H1 (cell line): Measurements from ENCODE around the gene RUNX1. TPM values are rescaled to one million over a fixed set of nuclear protein-coding genes. Genes with fewer than 3 reads are reported as not detected.

Experiments
- CTCF ChIA-PET: fragments of 300-600 bp; sonication (Branson Sonifier 250); formaldehyde crosslinking; loops from one replicate; lab custom pipeline; 2021; ENCODE audit not compliant: partially characterized antibody; lab: Charles Lee
- POLR2A ChIA-PET: fragments of 300-600 bp; sonication (Branson Sonifier 250); formaldehyde crosslinking; loops from one replicate; lab custom pipeline; 2021; ENCODE audit warnings: inconsistent platforms; ENCODE audit not compliant: partially characterized antibody; lab: Charles Lee
- DNase-seq, 2 experiments: peaks; one replicate each; pipeline versions ENCODE4 v3.0.0 to v3.0.0-alpha.2; 2010 to 2022; ENCODE audit warnings: low spot score in 2 of 2, low read depth in 1 of 2, mixed read lengths in 1 of 2
- FAIRE-seq: peaks from 2 replicates; lab custom pipeline; 2011; peaks lifted over from hg19 to GRCh38; lab: Jason Lieb, UNC
- H2AFZ ChIP-seq: 2 replicates; pipeline ENCODE4 v1.8.1; 2012; ENCODE audit warnings: low read length, inconsistent platforms
- H2AK5ac ChIP-seq: 2 replicates; pipeline ENCODE4 v1.6.1; 2013; ENCODE audit warnings: low read depth, low read length
- H2BK120ac ChIP-seq: replicated peaks from 2 replicates; pipeline ENCODE3; 2013; ENCODE audit warnings: low read depth, low read length, inconsistent platforms
- H2BK12ac ChIP-seq: 2 replicates; pipeline ENCODE4 v1.6.1; 2013; ENCODE audit warnings: low read depth, low read length
- H2BK15ac ChIP-seq: 2 replicates; pipeline ENCODE4 v1.6.1; 2013; ENCODE audit warnings: low read length
- H2BK20ac ChIP-seq: 2 replicates; pipeline ENCODE4 v1.6.1; 2013; ENCODE audit warnings: low read length
- H2BK5ac ChIP-seq: 2 replicates; pipeline ENCODE4 v1.6.1; 2013; ENCODE audit warnings: low read depth, low read length
- H3K14ac ChIP-seq: 2 replicates; pipeline ENCODE4 v1.6.1; 2013; ENCODE audit warnings: inconsistent platforms; ENCODE audit not compliant: insufficient read length
- H3K18ac ChIP-seq: 2 replicates; pipeline ENCODE4 v1.6.1; 2013; ENCODE audit warnings: low read length; ENCODE audit errors: extremely low read depth
- H3K23ac ChIP-seq: 2 replicates; pipeline ENCODE4 v1.6.1; 2013; ENCODE audit warnings: inconsistent platforms; ENCODE audit not compliant: insufficient read length
- H3K23me2 ChIP-seq: 2 replicates; pipeline ENCODE4 v1.6.1; 2013; ENCODE audit warnings: low read depth, low read length
- H3K27ac ChIP-seq: 2 replicates; pipeline ENCODE4 v1.6.1; 2011; ENCODE audit warnings: low read depth, low read length, inconsistent platforms
- H3K27me3 ChIP-seq, 4 experiments: replicated peaks in 1 of 4; 1 replicate in 1 of 4; 2 replicates in 3 of 4; pipeline versions ENCODE4 v1.6.1 to v1.8.1; 2011 to 2013; ENCODE audit warnings: low read length in 3 of 4, mild to moderate bottlenecking in 3 of 4, inconsistent platforms in 2 of 4, mixed read lengths in 2 of 4, moderate library complexity in 1 of 4; ENCODE audit not compliant: control insufficient read depth in 3 of 4, insufficient read depth in 3 of 4; ENCODE audit errors: extremely low read depth in 1 of 4
- H3K36me3 ChIP-seq, 4 experiments: 2 replicates each; pipeline versions ENCODE4 v1.6.1 to v1.8.1; 2011 to 2013; ENCODE audit warnings: mild to moderate bottlenecking in 4 of 4, low read length in 3 of 4, moderate library complexity in 2 of 4, control low read depth in 1 of 4, inconsistent platforms in 1 of 4; ENCODE audit not compliant: insufficient read depth in 4 of 4, control insufficient read depth in 2 of 4
- H3K4ac ChIP-seq: replicated peaks from 2 replicates; pipeline ENCODE3; 2013; ENCODE audit warnings: low read length, low read depth, mixed read lengths, inconsistent platforms; ENCODE audit not compliant: insufficient read length
- H3K4me1 ChIP-seq, 4 experiments: replicated peaks in 1 of 4; 1 replicate in 1 of 4; 2 replicates in 3 of 4; pipeline versions ENCODE4 v1.6.1 to v1.8.1; 2011 to 2013; ENCODE audit warnings: low read length in 3 of 4, inconsistent platforms in 2 of 4, mixed read lengths in 1 of 4; ENCODE audit not compliant: insufficient read depth in 4 of 4, control insufficient read depth in 3 of 4
- H3K4me2 ChIP-seq, 2 experiments: 2 replicates each; pipeline versions ENCODE4 v1.6.1 to v1.8.1; 2011 to 2013; ENCODE audit warnings: low read depth in 2 of 2, low read length in 2 of 2, control low read depth in 1 of 2, inconsistent platforms in 1 of 2, mild to moderate bottlenecking in 1 of 2; ENCODE audit not compliant: insufficient read depth in 1 of 2
- H3K4me3 ChIP-seq, 4 experiments: fragments of 200-600, 300-600 bp in 1 of 4; sonication (generic), shearing (Covaris generic), sonication (Bioruptor Twin) in 1 of 4; 2 replicates each; pipeline versions ENCODE4 v1.5.1 to v1.8.1; 2011 to 2016; ENCODE audit warnings: low read length in 4 of 4, low read depth in 3 of 4, control low read depth in 2 of 4, inconsistent platforms in 2 of 4, mild to moderate bottlenecking in 2 of 4, mixed read lengths in 1 of 4, moderate library complexity in 1 of 4; ENCODE audit not compliant: insufficient read depth in 2 of 4; ENCODE audit errors: extremely low read depth in 1 of 4
- H3K56ac ChIP-seq: replicated peaks from 2 replicates; pipeline ENCODE3; 2013; ENCODE audit warnings: low read depth, mild to moderate bottlenecking, mixed read lengths, low read length, inconsistent platforms; ENCODE audit not compliant: insufficient read length
- H3K79me1 ChIP-seq: 2 replicates; pipeline ENCODE4 v1.6.1; 2013; ENCODE audit warnings: low read depth, low read length, control low read depth
- H3K79me2 ChIP-seq, 2 experiments: 2 replicates each; pipeline versions ENCODE4 v1.6.1 to v1.8.1; 2012 to 2013; ENCODE audit warnings: low read length in 2 of 2, mild to moderate bottlenecking in 2 of 2, inconsistent platforms in 1 of 2; ENCODE audit not compliant: insufficient read depth in 2 of 2, control insufficient read depth in 1 of 2
- H3K9ac ChIP-seq, 4 experiments: replicated peaks in 1 of 4; 1 replicate in 1 of 4; 2 replicates in 3 of 4; pipeline versions ENCODE4 v1.6.1 to v1.8.1; 2011 to 2013; ENCODE audit warnings: low read depth in 3 of 4, low read length in 3 of 4, control low read depth in 2 of 4, mild to moderate bottlenecking in 2 of 4, moderate library complexity in 2 of 4, inconsistent platforms in 1 of 4; ENCODE audit errors: extremely low read depth in 1 of 4
- H3K9me3 ChIP-seq, 2 experiments: 2 replicates each; pipeline versions ENCODE4 v1.6.1 to v1.8.1; 2012 to 2013; ENCODE audit warnings: mild to moderate bottlenecking in 2 of 2, moderate library complexity in 2 of 2, control low read depth in 1 of 2, inconsistent platforms in 1 of 2, low read depth in 1 of 2, low read length in 1 of 2, mixed read lengths in 1 of 2; ENCODE audit not compliant: insufficient read depth in 2 of 2
- H4K20me1 ChIP-seq, 2 experiments: replicated peaks in 1 of 2; 2 replicates each; pipeline versions ENCODE3 to v1.8.1; 2011 to 2013; ENCODE audit warnings: inconsistent platforms in 2 of 2, low read length in 2 of 2, mild to moderate bottlenecking in 1 of 2; ENCODE audit not compliant: insufficient read depth in 2 of 2, control insufficient read depth in 1 of 2
- H4K5ac ChIP-seq: 2 replicates; pipeline ENCODE4 v1.6.1; 2013; ENCODE audit warnings: low read length, low read depth, mixed read lengths, inconsistent platforms; ENCODE audit not compliant: insufficient read length
- H4K8ac ChIP-seq: 2 replicates; pipeline ENCODE4 v1.8.0; 2013; ENCODE audit warnings: mild to moderate bottlenecking, moderate library complexity, low read length, inconsistent platforms; ENCODE audit not compliant: insufficient read depth; ENCODE audit errors: extremely low read depth
- H4K91ac ChIP-seq: replicated peaks from 2 replicates; pipeline ENCODE3; 2013; ENCODE audit warnings: low read length, mixed read lengths, inconsistent platforms; ENCODE audit not compliant: insufficient read length
- BRCA1 ChIP-seq: IDR thresholded peaks from 2 replicates; pipeline ENCODE4 v1.6.1; 2012; ENCODE audit warnings: low read depth, low read length, improper control_type of control experiment
- CHD1 ChIP-seq: IDR thresholded peaks from 2 replicates; pipeline ENCODE4 v1.6.1; 2012; ENCODE audit warnings: low read depth, low read length, improper control_type of control experiment
- CTBP2 ChIP-seq: IDR thresholded peaks from 2 replicates; pipeline ENCODE4 v1.7.0; 2011; ENCODE audit warnings: borderline replicate concordance, mild to moderate bottlenecking, moderate library complexity, mixed read lengths, low read length; ENCODE audit not compliant: insufficient read depth, insufficient read length
- KDM4A ChIP-seq: IDR thresholded peaks from one replicate; pipeline ENCODE4 v1.7.1; 2012; ENCODE audit warnings: low read depth, mild to moderate bottlenecking, moderate library complexity, low read length, inconsistent platforms; ENCODE audit not compliant: severe bottlenecking
- RBBP5 ChIP-seq: IDR thresholded peaks from 2 replicates; pipeline ENCODE4 v1.7.1; 2012; ENCODE audit warnings: low read depth, mild to moderate bottlenecking, inconsistent platforms, low read length, moderate library complexity, borderline replicate concordance
- RNF2 ChIP-seq: fragments of 200-900, 300-1000 bp; sonication (generic); IDR thresholded peaks from 2 replicates; pipeline ENCODE4 v1.7.1; 2016; ENCODE audit warnings: borderline replicate concordance, low read depth, mild to moderate bottlenecking, antibody characterized with exemption, low read length; ENCODE audit not compliant: poor library complexity, severe bottlenecking; ENCODE audit errors: missing control alignments
- SIN3A ChIP-seq, 2 experiments: IDR thresholded peaks in 1 of 2; conservative IDR thresholded peaks in 1 of 2; 2 replicates each; pipeline ENCODE4 v1.6.1; 2011 to 2012; ENCODE audit warnings: low read length in 2 of 2, improper control_type of control experiment in 1 of 2, low read depth in 1 of 2, mild to moderate bottlenecking in 1 of 2
- TCF12 ChIP-seq: IDR thresholded peaks from 2 replicates; pipeline ENCODE4 v1.6.1; 2011; ENCODE audit warnings: low read depth, mild to moderate bottlenecking, low read length
- WGBS, 2 experiments: shearing (Covaris generic) in 1 of 2; methylation state at CpG; one replicate each; pipeline versions ENCODE4 v1.1.6 to v1.1.7; 2013 to 2015; ENCODE audit warnings: low lambda C conversion rate in 2 of 2, mixed read lengths in 2 of 2, inconsistent platforms in 1 of 2, low coverage in 1 of 2, missing lambda C conversion rate in 1 of 2; ENCODE audit not compliant: insufficient replicate concordance in 2 of 2, insufficient coverage in 1 of 2, insufficient read length in 1 of 2; ENCODE audit errors: extremely low coverage in 1 of 2, missing lambda C conversion rate in 1 of 2; 5-methylcytosine and 5-hydroxymethylcytosine counted together
- polyA plus RNA-seq, 7 experiments: library from polyadenylated mRNA; depleted of rRNA in 3 of 7; stranded (reverse) in 5 of 7; unstranded in 2 of 7; fragments of >200 nt in 5 of 7; fragments of 200-250 nt in 2 of 7; gene quantifications; 1 replicate in 5 of 7; 2 replicates in 1 of 7; 4 replicates in 1 of 7; pipeline versions ENCODE4 v1.2.1 to v1.2.3, GENCODE V29; 2011 to 2013; ENCODE audit warnings: missing spikeins in 2 of 7, mixed read lengths in 2 of 7
- total RNA-seq: library from RNA; stranded (reverse); fragmentation: NEBNext Ultra II Directional; extraction: Animal tissue kit (Norgen Biotek cat#: 25700); gene quantifications from 2 replicates; pipeline ENCODE4 v1.2.1, GENCODE V29; 2021
- TF ChIP-seq, protein P1 (sequence below): IDR thresholded peaks from 2 replicates; pipeline ENCODE4 v1.6.1; 2012; ENCODE audit warnings: inconsistent platforms

Gene RUNX1
- total and polyA plus RNA-seq, 2 of the 8 experiments (the other 6 are each of a cell fraction or from before 2014, with no cell fraction given), result 0.20 to 0.60 TPM

GRCh38 chr21:34889676-34890469 lies 159.2 kb downstream of the RUNX1 start:
- Histone ChIP-seq H3K9me3 (no peaks in the 10 kb centered on the region), H2BK5ac (no peak overlapping the region), H4K8ac (peak overlapping the region; percentile 83; the same call in 1 of the 2 replicates), H3K14ac (no peak overlapping the region), H3K56ac (no peak overlapping the region), H3K23ac (no peak overlapping the region), H2AFZ (no peak overlapping the region), H3K27me3 (peaks cover 34 to 79% (median 64%) of the 10 kb centered on the region in 4 experiments), H2BK20ac (no peak overlapping the region), H4K20me1 (peaks cover 2 to 21% of the 10 kb centered on the region in 2 experiments), H3K4me3 (peak overlapping the region; percentile 43 to 73 (median 56)), H3K79me1 (no peaks in the 10 kb centered on the region), H3K4me1 (peaks cover 3 to 15% (median 9%) of the 10 kb centered on the region in 4 experiments; a peak in 6 of 7 replicates), H2BK12ac (no peak overlapping the region), H3K23me2 (peaks cover 21% of the 10 kb centered on the region; the same call in 1 of the 2 replicates), H4K91ac (no peak overlapping the region), H3K4ac (no peak overlapping the region), H2AK5ac (no peak overlapping the region), H2BK15ac (no peak overlapping the region), H3K79me2 (no peaks in the 10 kb centered on the region), H4K5ac (no peak overlapping the region), H3K18ac (no peak overlapping the region), H2BK120ac (no peak overlapping the region), H3K36me3 (no peaks in the 10 kb centered on the region; a peak in 1 of 8 replicates), H3K27ac (no peak overlapping the region), H3K4me2 (peak overlapping the region; percentile 84 to 97), H3K9ac (no peak overlapping the region)
- POLR2A ChIA-PET, result interaction anchor here (0.6 to 1.3 kb wide), 3 partner anchors 95 to 511 kb away, joined by 3 read pairs; no protein-coding TSS in a partner anchor
- WGBS, 2 experiments, result 3% methylated on average over 36 of the region's 98 CpGs; no CpG with 5 or more reads in 1 of the 2 experiments
- FAIRE-seq (no peak), DNase-seq (peak in 1 of 2 experiments; percentile 80)
- CTCF ChIA-PET, result interaction anchor here (0.6 to 3.0 kb wide), 18 partner anchors 31 to 950 kb away, joined by 3 to 13 read pairs (median 4); no protein-coding TSS in a partner anchor
- TF ChIP-seq RNF2 (peak; percentile 29), TCF12 (no peak), RBBP5 (0 out of 2 replicates have a peak, but pooled peaks have one; percentile 24), SIN3A (conservative IDR thresholded peaks at IDR 0.05 in 1 of 2, IDR thresholded peaks at IDR 0.05 in 1 of 2; ENCODE audit: low read depth in 1 of 2, low read length in 2 of 2) (0 out of 4 replicates have a peak, but pooled peaks of 1 of the 2 experiments have one; percentile 28), CHD1 (no peak), CTBP2 (no peak), BRCA1 (no peak), KDM4A (peak; percentile 90)
- TF ChIP-seq, protein P1, sequence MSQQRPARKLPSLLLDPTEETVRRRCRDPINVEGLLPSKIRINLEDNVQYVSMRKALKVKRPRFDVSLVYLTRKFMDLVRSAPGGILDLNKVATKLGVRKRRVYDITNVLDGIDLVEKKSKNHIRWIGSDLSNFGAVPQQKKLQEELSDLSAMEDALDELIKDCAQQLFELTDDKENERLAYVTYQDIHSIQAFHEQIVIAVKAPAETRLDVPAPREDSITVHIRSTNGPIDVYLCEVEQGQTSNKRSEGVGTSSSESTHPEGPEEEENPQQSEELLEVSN, result peak; percentile 88
